EL (cell line): Measurements from ENCODE around the gene HSD17B11.
"Not testable (repeated sequence)": the region's sequence is repeated elsewhere in the genome, so short reads cannot be mapped to it uniquely, and the experiment has no call there.

Experiments
- DNase-seq: peaks from one replicate; pipeline ENCODE4 v3.0.0-alpha.2; 2016

The HSD17B11 gene

DNA sequence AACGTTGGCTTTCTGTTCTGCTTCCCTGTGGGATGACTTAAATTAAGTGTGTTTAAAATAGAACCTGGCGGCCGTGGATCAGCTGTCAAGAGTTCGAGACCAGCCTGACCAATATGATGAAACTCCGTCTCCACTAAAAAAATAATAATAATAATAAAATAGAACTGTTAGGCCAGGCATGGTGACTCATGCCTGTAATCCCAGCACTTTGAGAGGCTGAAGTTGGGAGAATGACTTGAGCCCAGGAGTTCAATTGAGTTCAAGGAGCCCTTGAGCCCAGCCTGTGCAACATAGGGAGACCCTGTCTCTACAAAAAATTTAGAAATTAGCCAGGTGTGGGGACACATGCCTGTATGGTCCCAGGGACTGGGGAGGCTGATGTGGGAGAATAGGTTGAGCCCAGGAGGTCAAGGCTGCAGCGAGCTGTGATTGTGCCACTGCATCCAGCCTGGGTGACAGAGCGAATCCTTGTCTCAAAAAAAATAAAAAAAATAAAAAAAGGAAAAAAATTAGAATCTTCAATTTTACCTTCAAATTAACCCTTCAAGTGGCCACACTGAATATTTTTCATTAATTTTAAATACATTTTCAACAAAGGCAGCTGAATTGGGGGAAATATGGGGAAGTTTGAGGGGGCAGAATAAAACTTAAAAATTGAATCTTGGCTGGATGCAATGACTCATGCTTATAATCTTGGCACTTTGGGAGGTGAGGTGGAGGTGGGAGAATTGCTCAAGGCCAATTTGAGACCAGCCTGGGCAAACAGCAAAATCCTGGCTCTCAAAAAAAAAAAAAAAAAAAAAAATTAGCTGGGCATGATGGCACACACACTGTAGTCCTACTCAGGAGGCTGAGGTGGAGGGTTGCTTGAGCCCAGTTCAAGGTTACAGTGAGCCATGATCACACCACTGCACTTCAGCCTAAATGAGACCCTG, 36.6 kb downstream of the HSD17B11 start:
- peak; percentile 40 for DNase-seq

- peak; percentile 51 for DNase-seq
Measured at GRCh38 chr4:87353592-87353991, 37.4 kb downstream of the HSD17B11 start.

- DNase-seq, result no peak
Measured at GRCh38 chr4:87345139-87345538, 45.8 kb downstream of the HSD17B11 start.

- DNase-seq, result no peak
Measured at GRCh38 chr4:87342872-87343271, 48.1 kb downstream of the HSD17B11 start.

GRCh38 chr4:87341954-87342635, 48.9 kb downstream of the HSD17B11 start:
- DNase-seq, result peak; percentile 67

DNA sequence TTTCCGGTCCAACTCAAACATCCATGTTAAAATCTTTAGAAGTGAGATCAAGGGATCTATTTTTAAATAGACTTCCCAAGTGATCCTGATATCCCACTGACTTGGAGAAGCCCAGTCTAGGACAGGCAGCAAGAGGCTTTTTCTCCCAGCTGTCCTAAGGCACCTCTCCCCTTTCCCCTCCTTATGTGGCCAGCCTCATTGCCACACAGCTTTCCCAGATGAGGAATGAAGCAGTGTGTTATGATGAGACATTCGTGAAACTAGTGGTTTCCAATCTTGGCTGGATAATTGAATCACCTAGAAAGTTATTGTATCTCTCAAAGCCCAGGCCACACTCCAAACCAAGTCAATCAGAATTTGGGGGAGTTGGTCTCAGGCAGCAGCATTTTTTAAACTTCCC, 51.5 kb downstream of the HSD17B11 start:
- DNase-seq, result no peak

GRCh38 chr4:87337361-87337760, 53.6 kb downstream of the HSD17B11 start:
- DNase-seq, result no peak

DNA sequence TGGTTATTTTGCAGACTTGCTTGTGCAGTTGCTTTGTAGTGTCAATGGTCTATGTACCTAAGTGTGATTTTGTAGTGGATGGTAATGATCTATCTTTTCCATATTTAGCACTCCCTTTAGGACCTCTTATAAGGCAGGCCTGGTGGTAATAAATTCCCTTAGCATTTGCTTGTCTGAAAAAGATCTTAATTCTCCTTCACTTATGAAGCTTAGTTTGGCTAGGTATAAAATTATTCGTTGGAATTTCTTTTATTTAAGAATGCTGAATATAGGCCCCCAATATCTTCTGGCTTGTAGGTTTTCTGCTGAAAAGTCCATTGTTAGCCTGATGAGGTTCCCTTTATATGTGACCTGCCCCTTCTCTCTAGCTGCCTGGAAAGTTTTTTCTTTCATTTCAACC, 57.7 kb downstream of the HSD17B11 start:
- DNase-seq, result no peak

- DNase-seq, result no peak
Measured at GRCh38 chr4:87330761-87331160, 60.2 kb downstream of the HSD17B11 start.

- DNase-seq, result no peak
Measured at GRCh38 chr4:87327136-87327535, 63.9 kb downstream of the HSD17B11 start.

- no peak for DNase-seq
Measured at GRCh38 chr4:87326460-87326859, 64.5 kb downstream of the HSD17B11 start.

- no peak for DNase-seq
Measured at GRCh38 chr4:87322754-87323153, 68.2 kb downstream of the HSD17B11 start, which contains the start of gene HSD17B13. TSS of gene HSD17B13 (minus strand) at chr4:87322882. CDS start at chr4:87322841, 41 bp downstream.

DNA sequence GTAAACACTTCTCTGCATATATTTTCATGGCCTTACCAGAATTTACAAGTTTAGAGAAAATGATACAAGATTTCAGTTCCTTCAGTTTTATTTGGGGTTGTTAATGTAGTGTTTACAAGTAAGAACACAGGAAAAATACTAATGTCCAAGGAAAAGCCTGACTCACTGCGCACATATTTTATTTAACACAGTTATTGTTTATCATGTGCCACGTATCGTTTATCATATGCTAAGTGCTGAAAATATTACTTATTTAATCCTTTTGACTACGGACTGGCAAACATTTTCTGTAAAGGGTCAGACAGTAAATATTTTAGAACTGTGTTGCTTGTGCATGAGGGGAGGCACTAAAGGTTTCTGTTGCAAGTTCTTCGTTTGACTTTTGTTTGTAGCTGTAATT, 69.1 kb downstream of the HSD17B11 start:
- DNase-seq, result peak; percentile 11

DNA sequence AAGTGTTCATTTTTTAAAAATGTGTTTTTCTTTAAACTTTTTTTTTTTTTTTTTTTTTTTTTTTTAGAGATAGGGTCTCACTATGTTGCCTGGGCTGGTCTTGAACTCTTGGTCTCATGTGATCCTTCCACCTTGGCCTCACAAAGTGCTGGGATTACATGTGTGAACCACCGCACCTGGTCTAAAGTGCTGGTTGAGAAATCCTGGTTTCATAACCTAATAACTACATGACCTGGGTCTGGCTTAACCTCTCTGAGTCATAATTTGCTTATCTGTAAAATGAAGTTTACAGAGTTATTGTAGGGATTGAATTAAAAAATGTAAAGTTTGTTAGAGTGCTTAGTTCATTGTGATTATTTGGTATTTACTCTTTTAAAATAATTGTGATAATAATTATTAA, 73.5 kb downstream of the HSD17B11 start:
- DNase-seq, result no peak

DNA sequence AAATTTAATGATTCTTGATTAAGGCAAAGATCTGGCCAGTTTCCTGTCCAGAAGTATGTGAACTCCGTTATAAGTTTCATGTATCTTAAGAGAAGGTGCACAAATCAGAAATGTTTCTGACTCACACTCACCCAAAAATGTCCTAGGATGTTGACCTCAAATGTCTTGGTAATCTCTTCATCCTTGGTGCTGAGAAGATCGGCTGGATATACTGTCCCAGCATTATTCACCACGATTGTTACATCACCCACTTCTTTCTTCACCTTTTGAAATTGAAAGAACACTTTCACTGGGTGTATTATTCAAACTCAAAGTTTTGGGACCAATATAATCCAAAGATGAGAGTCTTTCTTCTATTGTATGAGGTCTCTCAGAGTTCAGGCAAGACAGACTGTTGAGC, 74.0 kb downstream of the HSD17B11 start:
- no peak for DNase-seq

- not testable (repeated sequence) for DNase-seq
Measured at GRCh38 chr4:87315000-87315399, 76.0 kb downstream of the HSD17B11 start.

GRCh38 chr4:87313756-87314155, 77.2 kb downstream of the HSD17B11 start:
- no peak for DNase-seq

DNA sequence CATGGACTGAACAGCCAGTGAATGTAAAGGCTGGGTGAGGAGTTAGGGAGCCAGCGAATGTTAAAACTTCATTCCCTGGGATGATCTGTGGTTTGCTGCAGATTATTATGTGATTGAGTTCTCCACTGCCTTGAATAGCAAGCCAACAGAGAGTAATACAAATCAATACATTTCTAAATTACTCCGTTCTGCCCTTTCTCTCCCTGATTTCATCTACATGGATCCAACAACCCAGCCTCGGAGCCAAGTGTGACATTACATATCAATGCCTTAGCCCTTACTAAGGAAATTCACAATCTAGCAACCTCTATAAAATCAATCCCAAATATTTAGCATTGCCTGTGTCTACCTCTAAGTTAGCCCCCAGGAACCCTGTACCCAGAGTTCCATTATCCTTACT, 79.3 kb downstream of the HSD17B11 start:
- DNase-seq, result no peak

DNA sequence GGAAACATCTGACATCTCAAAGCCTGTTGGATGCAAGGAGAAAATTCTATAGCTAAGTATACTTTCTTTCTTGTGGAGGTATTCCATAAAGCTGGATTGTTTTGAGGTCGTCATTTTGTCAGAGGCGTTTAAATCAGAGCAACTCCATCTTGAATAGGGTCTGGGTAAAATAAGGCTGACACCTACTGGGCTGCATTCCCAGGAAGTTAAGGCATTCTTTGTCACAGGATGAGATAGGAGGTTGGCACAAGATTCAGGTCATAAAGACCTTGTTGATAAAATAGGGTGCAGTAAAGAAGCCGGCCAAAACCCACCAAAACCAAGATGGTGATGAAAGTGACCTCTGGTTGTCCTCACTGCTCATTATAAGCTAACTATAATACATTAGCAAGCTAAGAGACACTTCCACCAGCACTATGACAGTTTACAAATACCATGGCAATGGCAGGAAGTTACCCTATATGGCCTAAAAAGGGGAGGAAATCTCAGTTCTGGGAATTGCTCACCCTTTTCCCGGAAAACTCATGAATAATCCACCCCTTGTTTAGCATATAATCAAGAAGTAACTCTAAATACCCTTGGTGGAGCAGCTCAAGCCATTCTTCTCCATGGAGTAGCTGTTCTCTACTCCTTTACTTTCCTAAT, 80.2 kb downstream of the HSD17B11 start:
- DNase-seq, result no peak

DNA sequence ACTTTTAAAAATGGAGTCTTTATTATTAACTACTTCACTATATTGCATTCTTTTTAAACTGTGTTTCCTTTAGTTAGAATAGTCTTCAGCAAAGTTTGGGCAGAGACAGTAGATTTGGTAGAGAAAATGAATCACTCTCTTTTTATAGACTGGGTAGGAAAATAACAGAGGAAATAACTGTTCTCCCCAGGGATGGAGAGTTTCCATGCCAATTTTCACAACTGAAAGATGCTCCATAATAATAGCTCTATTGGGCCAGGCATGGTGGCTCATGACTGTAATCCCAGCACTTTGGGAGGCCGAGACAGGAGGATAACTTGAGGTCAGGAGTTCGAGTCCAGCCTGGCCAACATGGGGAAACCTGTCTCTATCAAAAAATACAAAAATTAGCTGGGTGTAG, 81.4 kb downstream of the HSD17B11 start:
- no peak for DNase-seq

DNA sequence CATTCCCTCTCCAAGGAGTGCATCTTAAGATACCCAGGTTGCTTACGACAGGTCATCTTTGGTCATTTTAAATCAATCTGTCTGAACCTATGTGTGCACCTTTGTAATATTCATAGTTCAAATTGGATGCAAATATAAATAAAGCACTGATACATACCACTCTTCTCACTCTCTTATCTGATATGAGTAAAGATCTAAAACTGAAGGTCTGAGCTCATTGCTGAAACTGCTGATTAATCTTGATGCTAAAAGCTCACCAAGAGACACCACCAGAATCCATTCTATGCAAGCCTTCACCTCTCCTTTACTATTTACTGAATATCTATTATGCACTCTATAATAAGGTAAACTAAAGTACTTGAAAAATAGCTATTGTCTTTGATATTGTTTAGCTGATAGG, 84.9 kb downstream of the HSD17B11 start:
- DNase-seq, result no peak

DNA sequence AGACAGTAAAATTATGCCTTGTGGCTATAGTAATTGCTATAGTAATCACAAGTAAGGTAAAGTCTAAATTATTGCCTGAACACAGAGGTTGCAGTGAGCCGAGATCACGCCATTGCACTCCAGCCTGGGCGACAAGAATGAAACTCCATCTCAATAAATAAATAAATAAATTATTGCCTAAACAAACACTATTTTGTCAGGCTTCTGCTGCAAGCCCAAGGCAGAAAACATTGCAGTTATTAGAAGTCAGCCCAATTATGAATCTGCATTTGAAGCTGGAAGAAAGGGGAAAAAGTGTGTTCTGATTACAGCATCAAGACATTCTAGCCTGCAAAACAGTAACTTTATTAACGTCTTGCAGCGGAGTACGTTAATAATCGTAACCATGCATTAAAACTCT, 85.4 kb downstream of the HSD17B11 start:
- no peak for DNase-seq

- no peak for DNase-seq
Measured at GRCh38 chr4:87304745-87305432, 86.1 kb downstream of the HSD17B11 start.
